ENCODE measurements around the gene SRGAP1.

GRCh38 chr12:63912651-63913050 is 68.2 kb downstream of the SRGAP1 start:
- no peak for TF ChIP-seq CTCF (IDR thresholded peaks at IDR 0.05)
- TF ChIP-seq EZH2 (IDR thresholded peaks at IDR 0.05): no peak
